Activated CD8-positive, alpha-beta memory T cell treated with anti-CD3 and anti-CD28 coated beads for 1 hour (primary cell): Measurements from ENCODE around the gene CELF1.

ENCODE experiments used
- DNase-seq, 2 donors: peaks; one replicate each; pipeline ENCODE4 v3.0.0-alpha.2; 2020; ENCODE audit warnings: low read depth in 1 of 2; ENCODE audit errors: extremely low read depth in 1 of 2

CELF1 gene

DNA sequence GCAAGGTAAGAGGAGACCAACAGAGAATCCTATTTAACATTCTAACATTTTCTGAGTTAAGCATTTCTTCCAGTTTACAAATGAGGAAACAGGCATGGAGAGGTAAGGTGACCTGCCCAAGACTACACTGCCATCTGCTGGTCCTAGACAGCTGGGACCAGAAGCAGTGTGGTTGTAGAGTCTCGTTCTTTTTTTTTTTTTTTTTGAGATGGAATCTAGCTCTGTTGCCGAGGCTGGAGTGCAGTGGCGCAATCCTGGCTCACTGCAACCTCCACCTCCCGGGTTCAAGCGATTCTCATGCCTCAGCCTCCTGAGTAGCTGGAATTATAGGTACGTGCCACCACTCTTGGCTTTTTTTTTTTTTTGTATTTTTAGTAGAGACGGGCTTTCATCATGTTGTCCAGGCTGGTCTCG lies 98.7 kb downstream of the CELF1 start:
- peak; percentile 29 to 32 for DNase-seq

- no peak for DNase-seq
These were observed 99.6 kb downstream of the CELF1 start for GRCh38 chr11:47453365-47453764.

- DNase-seq, result no peak
These were observed 100.9 kb downstream of the CELF1 start for GRCh38 chr11:47451990-47452389.

GRCh38 chr11:47451436-47451835 lies 101.5 kb downstream of the CELF1 start:
- no peak for DNase-seq

GRCh38 chr11:47449541-47449940 lies 103.4 kb downstream of the CELF1 start:
- DNase-seq, result no peak

- DNase-seq, result no peak
These were observed 104.1 kb downstream of the CELF1 start, which contains the start of gene RAPSN for GRCh38 chr11:47448566-47449427. Gene RAPSN (minus strand): TSS chr11:47449136. CDS start chr11:47448964, 172 bp downstream.

DNA sequence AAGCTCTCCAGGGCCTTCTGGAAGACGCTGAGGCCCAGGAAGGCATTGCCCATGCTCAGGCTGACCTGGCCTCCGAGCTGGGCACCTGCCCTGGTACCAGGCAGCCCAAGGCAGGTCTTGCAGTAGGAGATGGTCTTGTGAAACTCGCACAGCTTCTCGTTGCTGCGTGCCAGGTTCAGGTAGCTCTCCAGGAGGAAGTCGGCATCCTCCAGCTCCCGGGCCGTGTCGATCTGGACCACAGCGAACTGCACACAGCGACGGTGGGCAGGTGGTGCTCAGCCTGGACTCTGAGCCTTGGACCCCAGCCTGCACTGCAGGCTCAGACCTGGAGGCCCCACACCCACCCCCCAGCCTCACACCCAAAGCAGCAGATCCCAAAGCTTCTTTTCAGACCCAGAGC lies 105.0 kb downstream of the CELF1 start:
- DNase-seq, result no peak

DNA sequence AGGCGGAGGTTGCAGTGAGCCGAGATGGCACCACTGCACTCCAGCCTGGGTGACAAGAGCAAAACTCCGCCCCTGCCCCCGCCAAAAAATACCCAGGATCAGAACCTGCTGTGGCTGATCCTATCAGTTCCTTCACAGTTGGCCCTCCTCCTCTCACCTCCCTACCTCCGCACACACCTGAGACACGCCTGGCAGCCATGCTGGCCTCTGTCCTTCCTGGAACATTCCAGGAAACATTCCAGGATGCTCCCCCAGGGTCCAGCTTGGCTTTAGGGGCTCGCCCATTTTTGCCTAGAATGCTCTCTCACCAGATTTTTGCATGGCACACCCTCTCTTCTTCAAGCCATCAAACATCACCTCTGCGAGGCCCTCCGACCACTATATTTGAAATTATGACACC lies 106.1 kb downstream of the CELF1 start:
- DNase-seq, result no peak

- DNase-seq, result no peak
These were observed 107.1 kb downstream of the CELF1 start for GRCh38 chr11:47445840-47446239.

GRCh38 chr11:47443817-47444216 lies 109.1 kb downstream of the CELF1 start:
- DNase-seq, result no peak

DNA sequence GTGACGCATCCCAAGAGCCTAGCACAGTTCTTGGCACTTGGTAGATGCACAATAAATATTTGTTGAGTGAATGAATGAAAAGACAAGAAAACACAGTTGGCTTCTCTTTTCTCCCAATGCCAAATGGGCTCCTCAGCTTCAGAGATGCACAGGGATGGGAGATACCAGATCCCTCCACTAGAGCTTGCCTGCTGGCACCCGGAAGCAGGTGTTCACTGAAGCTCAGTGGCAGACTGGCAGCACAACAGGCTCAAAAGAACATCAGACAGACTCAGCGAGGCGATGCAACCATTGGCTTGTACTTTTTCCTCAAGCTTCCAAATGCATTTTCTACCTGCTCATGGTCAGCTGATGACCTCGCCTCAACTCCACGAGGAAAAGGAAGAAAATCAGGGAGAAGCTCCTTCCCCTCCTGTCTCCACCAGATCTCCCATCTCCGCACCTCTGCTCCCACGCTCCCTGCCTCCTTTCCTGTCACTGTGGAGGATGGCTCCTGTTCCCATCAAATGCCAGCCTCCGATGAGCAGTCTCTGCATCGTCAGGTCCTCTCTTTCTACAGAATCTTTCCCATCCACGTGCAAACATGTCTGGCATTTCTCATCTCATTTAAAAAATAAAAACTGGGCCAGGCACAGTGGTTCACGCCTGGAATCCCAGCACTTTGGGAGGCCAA lies 109.8 kb downstream of the CELF1 start:
- DNase-seq, result no peak

- DNase-seq, result no peak
These were observed 110.4 kb downstream of the CELF1 start for GRCh38 chr11:47442514-47442913.

DNA sequence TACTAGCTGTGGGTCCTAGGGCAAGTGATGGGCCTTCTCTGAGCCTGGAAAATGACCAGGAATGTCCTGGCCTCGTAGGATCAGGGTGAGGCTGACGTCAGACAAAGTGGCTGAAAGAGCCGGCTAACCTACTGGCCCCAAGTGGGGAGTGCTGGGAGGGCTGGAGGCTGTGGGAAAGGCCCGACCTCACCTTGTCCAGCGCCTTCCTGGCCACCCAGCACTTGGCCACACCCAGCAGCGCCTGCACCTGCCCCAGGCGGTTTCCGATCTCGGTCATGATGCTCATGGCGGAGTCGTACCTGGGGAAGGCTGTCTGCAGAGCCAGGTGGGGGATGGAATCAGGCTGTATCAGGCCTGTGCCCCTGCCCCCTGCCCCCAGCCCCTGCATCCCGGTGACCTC lies 111.5 kb downstream of the CELF1 start:
- no peak for DNase-seq

DNA sequence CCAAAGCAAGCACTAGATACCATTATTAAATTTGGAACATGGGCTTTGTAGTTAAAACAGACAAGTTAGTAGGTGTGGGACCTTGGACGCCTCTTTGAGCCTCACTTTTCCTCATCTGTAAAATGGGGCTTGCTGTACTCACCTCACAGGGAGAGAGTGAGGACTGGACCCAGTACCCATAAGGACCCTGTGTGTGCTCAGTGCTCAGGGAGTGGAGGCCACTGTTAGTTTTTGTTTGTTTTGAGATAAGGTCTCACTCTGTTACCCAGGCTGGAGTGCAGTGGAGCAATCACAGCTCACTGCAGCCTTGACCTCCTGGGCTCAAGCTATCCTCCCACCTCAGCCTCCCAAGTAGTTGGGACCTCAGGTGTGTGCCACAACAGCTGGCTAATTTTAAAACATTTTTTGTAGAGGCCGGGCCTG lies 112.9 kb downstream of the CELF1 start:
- DNase-seq, result no peak

DNA sequence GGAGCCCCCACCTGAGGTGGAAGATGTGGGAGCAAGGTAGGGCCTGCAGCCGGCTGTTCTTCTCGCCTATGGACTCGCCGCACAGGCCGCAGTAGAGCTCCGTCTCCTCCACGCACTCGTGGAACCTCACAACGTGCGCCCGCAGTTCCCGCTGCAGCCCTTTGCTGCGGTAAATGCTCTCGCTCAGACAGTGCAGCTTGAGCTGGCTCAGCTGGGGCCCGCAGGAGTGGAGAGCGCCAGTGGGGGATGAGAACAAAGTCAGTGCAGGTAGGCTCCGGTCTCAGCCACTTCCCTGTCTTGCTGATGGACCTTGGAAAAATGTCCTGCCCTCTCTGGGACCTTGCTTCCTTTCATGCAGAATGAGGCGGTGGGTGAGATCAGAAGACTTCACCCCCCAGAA lies 114.2 kb downstream of the CELF1 start:
- DNase-seq, result no peak

- no peak for DNase-seq
These were observed 115.0 kb downstream of the CELF1 start for GRCh38 chr11:47437746-47438418.

DNA sequence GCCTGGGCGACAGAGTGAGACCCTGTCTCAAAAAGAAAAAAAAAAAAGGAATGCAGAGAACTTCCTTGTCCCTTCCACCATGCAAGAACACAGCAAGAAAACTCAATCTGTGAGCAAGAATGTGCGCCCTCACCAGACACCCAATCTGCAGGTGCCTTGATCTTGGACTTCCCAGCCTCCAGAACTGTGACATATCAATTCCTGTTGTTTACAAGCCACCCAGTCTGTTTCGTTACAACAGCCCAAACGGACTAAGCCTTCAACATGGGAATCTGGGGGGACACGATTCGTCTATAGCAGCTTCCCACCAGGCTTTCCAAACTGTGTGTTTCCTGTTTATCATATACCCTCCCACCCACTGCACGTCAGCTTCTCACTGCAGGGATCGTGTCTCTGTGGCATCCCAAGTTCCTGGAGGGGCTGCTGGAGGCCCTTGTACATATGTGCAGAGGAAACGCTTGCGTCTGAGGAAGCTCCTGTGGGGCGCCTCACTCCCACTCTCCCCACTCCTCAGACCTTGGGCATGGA lies 115.7 kb downstream of the CELF1 start:
- DNase-seq, result no peak

DNA sequence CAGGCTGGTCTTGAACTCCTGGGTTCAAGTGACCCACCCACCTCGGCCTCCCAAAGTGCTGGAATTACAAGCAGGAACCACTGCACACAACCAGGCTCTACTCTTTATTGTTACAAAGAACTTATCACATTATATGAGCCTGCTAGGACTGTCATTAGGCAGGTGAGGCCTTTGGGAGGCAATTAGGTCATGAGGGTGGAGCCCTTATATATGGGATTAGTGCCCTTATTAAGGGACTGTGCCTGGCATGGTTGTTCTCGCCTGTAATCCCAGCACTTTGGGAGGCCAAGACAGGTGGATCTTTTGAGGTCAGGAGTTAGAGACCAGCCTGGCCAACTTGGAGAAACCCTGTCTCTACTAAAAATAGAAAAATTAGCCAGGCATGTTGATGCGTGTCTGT lies 116.2 kb downstream of the CELF1 start:
- DNase-seq, result no peak

- DNase-seq, result no peak
These were observed 117.2 kb downstream of the CELF1 start for GRCh38 chr11:47435687-47436086.

DNA sequence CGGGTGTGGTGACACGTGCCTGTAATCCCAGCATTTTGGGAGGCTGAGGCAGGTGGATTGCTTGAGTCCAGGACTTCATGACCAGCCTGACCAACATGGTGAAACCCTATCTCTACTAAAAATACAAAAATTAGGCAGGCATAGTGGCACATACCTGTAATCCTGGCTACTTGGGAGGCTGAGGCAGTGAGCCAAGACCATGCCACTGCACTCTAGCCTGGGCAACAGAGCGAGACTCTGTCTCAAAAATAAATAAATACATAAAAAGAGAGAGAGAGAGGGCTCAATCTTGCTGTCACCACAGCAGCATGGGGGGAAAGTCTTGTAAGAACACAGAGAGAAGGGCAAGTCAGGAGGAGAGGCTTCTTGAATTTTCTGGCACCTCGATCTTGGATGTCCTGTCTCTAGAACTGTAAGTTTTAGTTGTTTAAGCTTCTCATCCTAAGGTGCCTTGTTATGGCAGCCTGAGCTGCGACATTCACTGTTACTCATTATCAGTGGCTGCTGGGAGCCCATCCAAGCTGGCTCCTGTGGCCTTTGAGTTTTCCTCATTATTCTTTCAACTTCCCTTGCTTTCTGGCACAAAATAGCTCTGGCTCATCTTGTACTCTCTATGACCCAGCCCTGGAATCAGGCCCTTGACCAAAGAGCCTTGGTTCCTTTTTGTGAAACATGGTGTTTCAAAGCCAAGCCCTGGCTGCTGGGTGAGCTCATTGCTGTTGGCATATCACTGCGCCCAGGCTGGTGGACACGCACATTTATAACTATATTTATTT lies 118.7 kb downstream of the CELF1 start:
- no peak for DNase-seq

DNA sequence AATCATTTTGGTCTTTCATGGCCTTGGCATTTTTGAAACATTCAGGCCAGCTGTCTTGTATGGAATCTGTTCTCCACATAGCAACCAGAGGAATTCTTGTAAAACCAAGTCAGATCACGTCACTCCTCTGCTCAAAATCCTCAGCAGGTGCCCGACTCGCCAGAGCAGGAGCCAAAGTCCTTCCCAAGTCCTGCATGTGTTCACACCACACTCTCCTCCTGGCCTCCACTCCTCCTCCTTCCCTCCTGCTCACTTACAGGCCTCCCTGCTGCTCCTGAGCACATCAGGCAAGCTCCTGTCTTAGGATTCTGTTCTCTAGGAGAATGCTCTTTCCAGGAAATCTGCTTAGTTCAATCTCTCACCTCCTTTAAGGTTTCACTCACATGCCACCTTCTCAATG lies 119.8 kb downstream of the CELF1 start:
- DNase-seq, result no peak
